ENCODE data around the gene PNPLA5.
A peak's percentile ranks its signal among the peaks of the same experiment; 100 is the strongest.

Gene PNPLA5

DNA sequence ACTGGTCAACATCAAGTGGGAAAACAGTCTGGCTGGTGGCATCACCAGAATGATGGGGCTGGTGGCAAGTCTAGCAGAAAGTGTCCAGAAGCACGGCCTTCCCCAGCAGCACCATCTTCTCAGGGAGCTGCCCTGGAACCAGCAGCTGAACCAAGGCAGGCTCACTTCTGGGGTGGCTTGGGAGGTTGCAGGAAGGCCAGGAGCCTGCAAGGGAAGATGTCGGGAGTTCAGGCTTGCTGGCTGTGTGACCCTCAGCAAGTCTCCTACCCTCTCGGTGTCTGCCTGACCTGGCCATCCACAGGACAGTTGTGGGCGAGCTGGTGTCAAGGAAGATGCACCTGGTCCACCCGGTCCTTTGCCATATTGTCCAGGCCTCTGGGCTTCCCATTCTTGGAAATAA, 2.3 kb upstream of the PNPLA5 start:
- Histone ChIP-seq H3K4ac (ENCODE audit: low read length) (no peak overlapping the region), H3K27ac (replicated peaks; ENCODE audit: low read length) (no peak overlapping the region), H3K4me1 (ENCODE audit: control insufficient read depth in 2 of 2, insufficient read depth in 1 of 2, low read depth in 1 of 2, low read length in 2 of 2) (peaks cover 0 to 8% of the 10 kb centered on the region in 2 donors), H2BK12ac (ENCODE audit: low read length) (no peak overlapping the region), H4K8ac (ENCODE audit: low read depth, low read length) (no peak overlapping the region), H3K4me2 (ENCODE audit: insufficient read depth, low read length, poor library complexity, severe bottlenecking) (no peak overlapping the region), H3K36me3 (replicated peaks in 1 of 2; ENCODE audit: control insufficient read depth in 2 of 2, insufficient read depth in 2 of 2, low read length in 2 of 2) (no peaks in the 10 kb centered on the region), H2BK15ac (ENCODE audit: low read length) (no peak overlapping the region), H4K91ac (ENCODE audit: low read depth, low read length, poor library complexity) (no peak overlapping the region), H2AFZ (ENCODE audit: low read length) (no peak overlapping the region), H3K14ac (ENCODE audit: low read length) (no peak overlapping the region), H3K79me1 (ENCODE audit: low read depth, low read length) (no peaks in the 10 kb centered on the region), H3K9ac (ENCODE audit: low read depth, low read length, poor library complexity) (no peak overlapping the region), H3K27me3 (ENCODE audit: control insufficient read depth in 3 of 3, insufficient read depth in 3 of 3, low read depth in 1 of 3, low read length in 3 of 3) (peaks cover 16 to 82% (median 39%) of the 10 kb centered on the region in 3 experiments), H2AK5ac (ENCODE audit: low read depth, low read length) (no peak overlapping the region), H2BK5ac (ENCODE audit: low read length) (no peak overlapping the region), H2BK120ac (ENCODE audit: low read depth, low read length) (no peak overlapping the region), H3K4me3 (ENCODE audit: low read length in 2 of 2) (no peak overlapping the region), H3K23ac (ENCODE audit: low read depth, low read length, poor library complexity) (no peak overlapping the region), H3K9me3 (replicated peaks in 1 of 2; ENCODE audit: control insufficient read depth in 2 of 2, insufficient read depth in 1 of 2, low read depth in 1 of 2, low read length in 2 of 2) (no peaks in the 10 kb centered on the region), H3K18ac (ENCODE audit: low read length) (no peak overlapping the region)
- no peak for DNase-seq (ENCODE audit: low spot score)
- WGBS, 2 donors (ENCODE audit: extremely low coverage in 2 of 2, insufficient read length in 2 of 2, insufficient replicate concordance in 1 of 2), result no CpG with 5 or more reads among the region's 5 CpGs

- H4K8ac ChIP-seq (ENCODE audit: low read depth, low read length), result no peak overlapping the region
- H3K4ac ChIP-seq (ENCODE audit: low read length), result no peak overlapping the region
- no peaks in the 10 kb centered on the region for H3K79me1 ChIP-seq (ENCODE audit: low read depth, low read length)
- H2BK120ac ChIP-seq (ENCODE audit: low read depth, low read length), result no peak overlapping the region
- H3K18ac ChIP-seq (ENCODE audit: low read length), result peak overlapping the region; percentile 25
- H2BK12ac ChIP-seq (ENCODE audit: low read length), result peak overlapping the region; percentile 5
- no peak overlapping the region for H4K91ac ChIP-seq (ENCODE audit: low read depth, low read length, poor library complexity)
- peak overlapping the region; percentile 9 for H2BK5ac ChIP-seq (ENCODE audit: low read length)
- H3K14ac ChIP-seq (ENCODE audit: low read length), result peak overlapping the region; percentile 1
- peaks cover 16 to 85% (median 39%) of the 10 kb centered on the region in 3 experiments for H3K27me3 ChIP-seq (ENCODE audit: control insufficient read depth in 3 of 3, insufficient read depth in 3 of 3, low read depth in 1 of 3, low read length in 3 of 3)
- H3K27ac ChIP-seq (replicated peaks; ENCODE audit: low read length), result no peak overlapping the region
- H3K23ac ChIP-seq (ENCODE audit: low read depth, low read length, poor library complexity), result no peak overlapping the region
- no peak overlapping the region for H3K4me2 ChIP-seq (ENCODE audit: insufficient read depth, low read length, poor library complexity, severe bottlenecking)
- H2BK15ac ChIP-seq (ENCODE audit: low read length), result peak overlapping the region; percentile 74
- DNase-seq (ENCODE audit: low spot score), result no peak
- no CpG with 5 or more reads among the region's 5 CpGs for WGBS, 2 donors (ENCODE audit: extremely low coverage in 2 of 2, insufficient read length in 2 of 2, insufficient replicate concordance in 1 of 2)
- H3K9me3 ChIP-seq (replicated peaks in 1 of 2; ENCODE audit: control insufficient read depth in 2 of 2, insufficient read depth in 1 of 2, low read depth in 1 of 2, low read length in 2 of 2), result no peaks in the 10 kb centered on the region
- H3K4me1 ChIP-seq (ENCODE audit: control insufficient read depth in 2 of 2, insufficient read depth in 1 of 2, low read depth in 1 of 2, low read length in 2 of 2), result peaks cover 0 to 8% of the 10 kb centered on the region in 2 donors
- H2AFZ ChIP-seq (ENCODE audit: low read length), result no peak overlapping the region
- no peak overlapping the region for H2AK5ac ChIP-seq (ENCODE audit: low read depth, low read length)
- H3K36me3 ChIP-seq (replicated peaks in 1 of 2; ENCODE audit: control insufficient read depth in 2 of 2, insufficient read depth in 2 of 2, low read length in 2 of 2), result no peaks in the 10 kb centered on the region
- no peak overlapping the region for H3K4me3 ChIP-seq (ENCODE audit: low read length in 2 of 2)
- H3K9ac ChIP-seq (ENCODE audit: low read depth, low read length, poor library complexity), result peak overlapping the region; percentile 18
Measured at GRCh38 chr22:43893266-43893665, 1.5 kb upstream of the PNPLA5 start.

GRCh38 chr22:43892183-43892894, 526 bp upstream of the PNPLA5 start:
- Histone ChIP-seq H3K36me3 (replicated peaks in 1 of 2; ENCODE audit: control insufficient read depth in 2 of 2, insufficient read depth in 2 of 2, low read length in 2 of 2) (no peaks in the 10 kb centered on the region), H2BK15ac (ENCODE audit: low read length) (no peak overlapping the region), H2AK5ac (ENCODE audit: low read depth, low read length) (no peak overlapping the region), H2AFZ (ENCODE audit: low read length) (no peak overlapping the region), H2BK5ac (ENCODE audit: low read length) (no peak overlapping the region), H3K4ac (ENCODE audit: low read length) (no peak overlapping the region), H4K8ac (ENCODE audit: low read depth, low read length) (no peak overlapping the region), H3K4me3 (ENCODE audit: low read length in 2 of 2) (no peak overlapping the region), H3K4me2 (ENCODE audit: insufficient read depth, low read length, poor library complexity, severe bottlenecking) (peak overlapping the region; percentile 71), H3K23ac (ENCODE audit: low read depth, low read length, poor library complexity) (peak overlapping the region; percentile 8), H3K18ac (ENCODE audit: low read length) (peak overlapping the region; percentile 29), H2BK12ac (ENCODE audit: low read length) (no peak overlapping the region), H3K4me1 (ENCODE audit: control insufficient read depth in 2 of 2, insufficient read depth in 1 of 2, low read depth in 1 of 2, low read length in 2 of 2) (peaks cover 0 to 8% of the 10 kb centered on the region in 2 donors), H3K9ac (ENCODE audit: low read depth, low read length, poor library complexity) (no peak overlapping the region), H3K14ac (ENCODE audit: low read length) (no peak overlapping the region), H3K79me1 (ENCODE audit: low read depth, low read length) (no peaks in the 10 kb centered on the region), H3K9me3 (replicated peaks in 1 of 2; ENCODE audit: control insufficient read depth in 2 of 2, insufficient read depth in 1 of 2, low read depth in 1 of 2, low read length in 2 of 2) (no peaks in the 10 kb centered on the region), H3K27me3 (ENCODE audit: control insufficient read depth in 3 of 3, insufficient read depth in 3 of 3, low read depth in 1 of 3, low read length in 3 of 3) (peaks cover 16 to 84% (median 39%) of the 10 kb centered on the region in 3 experiments), H2BK120ac (ENCODE audit: low read depth, low read length) (no peak overlapping the region), H4K91ac (ENCODE audit: low read depth, low read length, poor library complexity) (no peak overlapping the region), H3K27ac (replicated peaks; ENCODE audit: low read length) (no peak overlapping the region)
- no CpG with 5 or more reads among the region's 15 CpGs for WGBS, 2 donors (ENCODE audit: extremely low coverage in 2 of 2, insufficient read length in 2 of 2, insufficient replicate concordance in 1 of 2)
- no peak for DNase-seq (ENCODE audit: low spot score)

- Histone ChIP-seq H4K91ac (ENCODE audit: low read depth, low read length, poor library complexity) (peak overlapping the region; percentile 69), H3K9ac (ENCODE audit: low read depth, low read length, poor library complexity) (no peak overlapping the region), H3K18ac (ENCODE audit: low read length) (peak overlapping the region; percentile 84), H3K9me3 (replicated peaks in 1 of 2; ENCODE audit: control insufficient read depth in 2 of 2, insufficient read depth in 1 of 2, low read depth in 1 of 2, low read length in 2 of 2) (no peaks in the 10 kb centered on the region), H2BK120ac (ENCODE audit: low read depth, low read length) (no peak overlapping the region), H2BK5ac (ENCODE audit: low read length) (peak overlapping the region; percentile 27), H3K4me2 (ENCODE audit: insufficient read depth, low read length, poor library complexity, severe bottlenecking) (peak overlapping the region; percentile 71), H2BK15ac (ENCODE audit: low read length) (peak overlapping the region; percentile 23), H3K14ac (ENCODE audit: low read length) (peak overlapping the region; percentile 48), H3K27me3 (ENCODE audit: control insufficient read depth in 3 of 3, insufficient read depth in 3 of 3, low read depth in 1 of 3, low read length in 3 of 3) (peaks cover 16 to 89% (median 39%) of the 10 kb centered on the region in 3 experiments), H2BK12ac (ENCODE audit: low read length) (no peak overlapping the region), H3K4me1 (ENCODE audit: control insufficient read depth in 2 of 2, insufficient read depth in 1 of 2, low read depth in 1 of 2, low read length in 2 of 2) (peaks cover 0 to 8% of the 10 kb centered on the region in 2 donors), H3K4ac (ENCODE audit: low read length) (no peak overlapping the region), H3K79me1 (ENCODE audit: low read depth, low read length) (no peaks in the 10 kb centered on the region), H3K36me3 (replicated peaks in 1 of 2; ENCODE audit: control insufficient read depth in 2 of 2, insufficient read depth in 2 of 2, low read length in 2 of 2) (no peaks in the 10 kb centered on the region), H3K27ac (replicated peaks; ENCODE audit: low read length) (no peak overlapping the region), H2AFZ (ENCODE audit: low read length) (no peak overlapping the region), H3K4me3 (ENCODE audit: low read length in 2 of 2) (no peak overlapping the region), H3K23ac (ENCODE audit: low read depth, low read length, poor library complexity) (peak overlapping the region; percentile 69), H4K8ac (ENCODE audit: low read depth, low read length) (no peak overlapping the region), H2AK5ac (ENCODE audit: low read depth, low read length) (no peak overlapping the region)
- no peak for DNase-seq (ENCODE audit: low spot score)
- no CpG with 5 or more reads among the region's 24 CpGs for WGBS, 2 donors (ENCODE audit: extremely low coverage in 2 of 2, insufficient read length in 2 of 2, insufficient replicate concordance in 1 of 2)
Measured at GRCh38 chr22:43890901-43891331, 897 bp downstream of the PNPLA5 start.

Measured in neuronal stem cell (in vitro differentiated cells).